HEK293 (cell line): ENCODE data around the gene FUT3.

Source experiments
- CTCF ChIP-seq: fragments of 450-650 bp; formaldehyde crosslinking; IDR thresholded peaks from 2 replicates; pipeline ENCODE4 v1.5.1; 2016; ENCODE audit warnings: missing biosample characterization, missing genetic modification characterization
- EGR2 ChIP-seq: fragments of 450-650 bp; formaldehyde crosslinking; IDR thresholded peaks from 2 replicates; pipeline ENCODE4 v1.5.1; 2016; ENCODE audit warnings: low read depth, missing biosample characterization, missing genetic modification characterization
- ELK4 ChIP-seq: IDR thresholded peaks from 2 replicates; pipeline ENCODE4 v1.6.1; 2011; ENCODE audit warnings: mild to moderate bottlenecking, low read depth, low read length, borderline replicate concordance
- GLIS2 ChIP-seq: fragments of 450-650 bp; formaldehyde crosslinking; IDR thresholded peaks from 2 replicates; pipeline ENCODE4 v1.5.1; 2016; ENCODE audit warnings: missing biosample characterization, missing genetic modification characterization
- HIC1 ChIP-seq: fragments of 450-650 bp; formaldehyde crosslinking; IDR thresholded peaks from 2 replicates; pipeline ENCODE4 v1.5.1; 2016; ENCODE audit warnings: missing biosample characterization, missing genetic modification characterization
- KLF10 ChIP-seq: fragments of 450-650 bp; IDR thresholded peaks from 2 replicates; pipeline ENCODE4 v1.5.1; 2018; ENCODE audit warnings: missing biosample characterization, mild to moderate bottlenecking, missing genetic modification characterization
- PRDM4 ChIP-seq: fragments of 450-650 bp; formaldehyde crosslinking; IDR thresholded peaks from 2 replicates; pipeline ENCODE4 v1.5.1; 2017; ENCODE audit warnings: missing biosample characterization, missing genetic modification characterization
- SP3 ChIP-seq: fragments of 450-650 bp; formaldehyde crosslinking; IDR thresholded peaks from 2 replicates; pipeline ENCODE4 v1.5.1; 2016; ENCODE audit warnings: missing biosample characterization, missing genetic modification characterization
- SP7 ChIP-seq: fragments of 450-650 bp; formaldehyde crosslinking; IDR thresholded peaks from 2 replicates; pipeline ENCODE4 v1.5.1; 2016; ENCODE audit warnings: missing biosample characterization, missing genetic modification characterization
- ZBTB17 ChIP-seq: fragments of 450-650 bp; formaldehyde crosslinking; IDR thresholded peaks from 2 replicates; pipeline ENCODE4 v1.5.1; 2016; ENCODE audit warnings: missing biosample characterization, missing genetic modification characterization
- ZBTB48 ChIP-seq: fragments of 450-650 bp; formaldehyde crosslinking; IDR thresholded peaks from 2 replicates; pipeline ENCODE4 v1.5.1; 2016; ENCODE audit warnings: missing biosample characterization, missing genetic modification characterization
- ZBTB7A ChIP-seq: fragments of 450-650 bp; formaldehyde crosslinking; IDR thresholded peaks from 2 replicates; pipeline ENCODE4 v1.5.1; 2016; ENCODE audit warnings: low read depth, missing biosample characterization, missing genetic modification characterization
- ZEB2 ChIP-seq: fragments of 450-650 bp; formaldehyde crosslinking; IDR thresholded peaks from 2 replicates; pipeline ENCODE4 v1.5.1; 2016; ENCODE audit warnings: missing biosample characterization, missing genetic modification characterization
- ZIC2 ChIP-seq: fragments of 450-650 bp; formaldehyde crosslinking; IDR thresholded peaks from 2 replicates; pipeline ENCODE4 v1.5.1; 2016; ENCODE audit warnings: missing biosample characterization, missing genetic modification characterization
- ZNF138 ChIP-seq: fragments of 450-650 bp; formaldehyde crosslinking; IDR thresholded peaks from 2 replicates; pipeline ENCODE4 v1.5.1; 2016; ENCODE audit warnings: missing biosample characterization, missing genetic modification characterization, borderline replicate concordance
- ZNF155 ChIP-seq: fragments of 450-650 bp; formaldehyde crosslinking; IDR thresholded peaks from 2 replicates; pipeline ENCODE4 v1.5.1; 2016; ENCODE audit warnings: missing biosample characterization, missing genetic modification characterization
- ZNF335 ChIP-seq: fragments of 450-650 bp; formaldehyde crosslinking; conservative IDR thresholded peaks from 2 replicates; pipeline ENCODE4 v1.5.1; 2016; ENCODE audit warnings: missing biosample characterization, missing genetic modification characterization
- ZNF341 ChIP-seq: fragments of 450-650 bp; formaldehyde crosslinking; IDR thresholded peaks from 2 replicates; pipeline ENCODE4; 2016; ENCODE audit warnings: low read depth, missing biosample characterization, missing genetic modification characterization
- ZNF398 ChIP-seq: fragments of 450-650 bp; formaldehyde crosslinking; IDR thresholded peaks from 2 replicates; pipeline ENCODE4 v1.5.1; 2017; ENCODE audit warnings: missing biosample characterization, missing genetic modification characterization
- ZNF404 ChIP-seq: fragments of 450-650 bp; formaldehyde crosslinking; IDR thresholded peaks from 2 replicates; pipeline ENCODE4 v1.5.1; 2017; ENCODE audit warnings: missing biosample characterization, missing genetic modification characterization
- ZNF560 ChIP-seq: fragments of 450-650 bp; formaldehyde crosslinking; IDR thresholded peaks from 2 replicates; pipeline ENCODE4 v1.5.1; 2017; ENCODE audit warnings: missing biosample characterization, missing genetic modification characterization, borderline replicate concordance
- ZNF561 ChIP-seq: fragments of 450-650 bp; IDR thresholded peaks from 2 replicates; pipeline ENCODE4 v1.5.1; 2018; ENCODE audit warnings: missing biosample characterization, missing genetic modification characterization, borderline replicate concordance
- ZNF645 ChIP-seq: fragments of 450-650 bp; formaldehyde crosslinking; IDR thresholded peaks from 2 replicates; pipeline ENCODE4; 2016; ENCODE audit warnings: missing biosample characterization, missing genetic modification characterization
- ZNF654 ChIP-seq: fragments of 450-650 bp; formaldehyde crosslinking; IDR thresholded peaks from 2 replicates; pipeline ENCODE4 v1.5.1; 2016; ENCODE audit warnings: low read depth, missing biosample characterization, missing genetic modification characterization
- ZNF76 ChIP-seq: fragments of 450-650 bp; formaldehyde crosslinking; IDR thresholded peaks from 2 replicates; pipeline ENCODE4; 2016; ENCODE audit warnings: low read depth, missing biosample characterization, missing genetic modification characterization, borderline replicate concordance
- ZNF777 ChIP-seq: fragments of 450-650 bp; formaldehyde crosslinking; IDR thresholded peaks from 2 replicates; pipeline ENCODE4 v1.5.1; 2017; ENCODE audit warnings: missing biosample characterization, missing genetic modification characterization, borderline replicate concordance
- ZSCAN30 ChIP-seq: fragments of 450-650 bp; IDR thresholded peaks from 2 replicates; pipeline ENCODE4 v1.5.1; 2018; ENCODE audit warnings: missing biosample characterization, mild to moderate bottlenecking, missing genetic modification characterization, moderate library complexity

Gene FUT3

GRCh38 chr19:5805462-5806132 is 45.7 kb downstream of the FUT3 start (continued):
- TF ChIP-seq PRDM4 (no peak), ZNF645 (tag by site-specific recombination) (no peak), HIC1 (tag by site-specific recombination) (no peak), ELK4 (no peak), ZNF341 (peak; percentile 97), ZNF560 (peak; percentile 37; the same call in 1 of the 2 replicates), ZIC2 (peak; percentile 81), GLIS2 (0 out of 2 replicates have a peak, but pooled peaks have one; percentile 32), ZEB2 (tag by site-specific recombination) (peak; percentile 87), ZNF76 (tag by site-specific recombination) (peak; percentile 33; the same call in 1 of the 2 replicates), ZNF335 (tag by site-specific recombination) (peak; percentile 42), ZSCAN30 (peak; percentile 49; the same call in 1 of the 2 replicates), ZNF138 (tag by site-specific recombination) (no peak), ZNF404 (no peak), SP7 (0 out of 2 replicates have a peak, but pooled peaks have one; percentile 26), CTCF (tag by site-specific recombination) (peak; percentile 85), KLF10 (tag by site-specific recombination) (peak; percentile 61; the same call in 1 of the 2 replicates), ZBTB48 (peak; percentile 91), ZBTB7A (tag by site-specific recombination) (peak; percentile 10; the same call in 1 of the 2 replicates), ZNF561 (tag by site-specific recombination) (peak; percentile 82; the same call in 1 of the 2 replicates), EGR2 (tag by site-specific recombination) (peak; percentile 60), ZNF155 (no peak), ZNF654 (tag by site-specific recombination) (peak; percentile 59), SP3 (peak; percentile 40; the same call in 1 of the 2 replicates), ZNF398 (tag by site-specific recombination) (peak; percentile 59), ZBTB17 (tag by site-specific recombination) (no peak), ZNF777 (tag by site-specific recombination) (peak; percentile 93)
